ENCODE data around the gene DNAJC1.

DNA sequence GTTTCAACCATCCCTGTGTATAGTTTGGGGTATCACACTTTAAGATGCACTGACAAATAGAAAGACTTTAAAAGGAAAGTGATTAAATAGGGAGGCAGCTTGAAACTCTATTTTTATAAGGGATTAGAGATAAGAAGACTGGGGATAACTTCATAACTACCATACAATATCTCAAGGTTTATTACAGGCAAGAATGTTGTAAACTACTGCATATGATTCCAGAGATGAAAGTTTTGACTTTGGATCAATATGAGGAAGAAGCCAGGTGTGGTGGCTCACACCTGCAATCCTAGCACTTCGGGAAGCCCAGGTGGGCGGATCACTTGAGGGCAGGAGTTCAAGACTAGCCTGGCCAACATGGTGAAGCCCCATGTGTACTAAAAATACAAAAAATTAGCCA lies 96.1 kb downstream of the DNAJC1 start:
- TF ChIP-seq EP300 (IDR thresholded peaks at IDR 0.05; ENCODE audit: borderline replicate concordance in 1 of 2, low read depth in 2 of 2, low read length in 2 of 2) (no peak), NANOG (IDR thresholded peaks at IDR 0.05; ENCODE audit: insufficient read depth, low read depth, low read length, poor library complexity, severe bottlenecking) (no peak), EZH2 (IDR thresholded peaks at IDR 0.05; ENCODE audit: low read depth, low read length, severe bottlenecking) (no peak), POLR2A (IDR thresholded peaks at IDR 0.05; ENCODE audit: control extremely low read depth in 1 of 2, low read depth in 2 of 2, low read length in 2 of 2) (no peak), CREB1 (IDR thresholded peaks at IDR 0.05) (no peak)
